Measurements from ENCODE around the gene DUSP7.

DUSP7 gene

DNA sequence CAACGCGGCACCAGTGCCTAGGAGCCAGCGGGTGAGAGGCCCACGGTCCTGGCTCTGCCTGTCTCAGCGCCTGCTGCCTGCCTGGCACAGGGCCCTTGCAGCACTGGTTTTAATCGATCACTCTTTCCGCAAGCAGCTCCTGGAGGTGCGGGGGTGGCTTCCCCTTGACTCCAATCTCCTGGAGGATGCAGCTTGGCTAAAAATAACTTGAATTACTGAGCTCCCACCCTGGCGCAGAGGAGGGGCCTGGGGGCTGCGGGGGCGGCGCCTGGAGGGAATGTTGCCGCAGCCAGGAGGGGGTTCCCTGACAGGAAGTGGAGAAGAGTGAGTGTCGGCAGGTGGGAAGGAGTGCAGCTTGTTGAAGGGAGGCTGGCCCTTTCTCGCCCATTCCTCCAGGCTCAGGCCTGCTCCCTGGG is 50.8 kb downstream of the DUSP7 start:
- FAIRE-seq (no peak), DNase-seq (ENCODE audit: insufficient read length, low spot score) (no peak)
- no peak for TF ChIP-seq CTCF (IDR thresholded peaks at IDR 0.05; ENCODE audit: insufficient read depth, missing control alignments)

- DNase-seq (ENCODE audit: insufficient read length, low spot score) (no peak), FAIRE-seq (no peak)
- no peak for TF ChIP-seq CTCF (IDR thresholded peaks at IDR 0.05; ENCODE audit: insufficient read depth, missing control alignments)
Observed at GRCh38 chr3:52004906-52005395, 51.4 kb downstream of the DUSP7 start.

DNA sequence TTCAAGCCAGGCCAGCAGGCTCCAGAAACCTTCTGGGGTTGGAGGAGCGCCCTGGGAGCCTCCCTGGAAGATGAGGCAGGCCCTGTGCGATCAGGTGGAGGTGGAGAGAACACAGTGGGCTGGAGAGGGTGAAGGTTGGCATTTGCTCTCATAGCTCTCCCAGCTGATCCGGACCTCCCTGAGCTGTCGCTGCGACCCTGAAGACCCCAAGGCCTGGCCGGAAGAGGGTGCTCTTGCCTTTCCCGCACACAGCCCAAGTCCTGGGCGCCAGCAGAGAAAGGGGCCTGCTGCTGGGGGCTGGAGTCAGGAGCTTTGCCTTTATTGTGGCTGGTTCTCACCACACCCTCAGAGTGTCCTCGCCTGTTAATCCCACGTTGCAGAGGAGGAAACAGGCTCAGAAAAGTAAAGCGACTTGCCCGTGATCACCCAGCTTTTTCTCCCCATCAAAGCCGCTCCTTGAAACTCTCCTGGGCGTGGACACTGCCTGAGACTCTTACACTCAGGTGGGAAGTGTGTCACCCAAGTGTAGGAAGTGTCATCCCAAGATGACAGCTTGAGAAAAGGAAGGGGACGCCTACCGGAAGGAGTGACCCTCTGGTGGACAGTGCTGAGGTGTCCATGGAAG is 52.1 kb downstream of the DUSP7 start:
- FAIRE-seq (no peak), DNase-seq (ENCODE audit: insufficient read length, low spot score) (peak; percentile 92)
- TF ChIP-seq CTCF (IDR thresholded peaks at IDR 0.05; ENCODE audit: insufficient read depth, missing control alignments): peak; percentile 82

GRCh38 chr3:52002748-52003147 is 53.6 kb downstream of the DUSP7 start:
- no peak for DNase-seq (ENCODE audit: insufficient read length, low spot score)
- FAIRE-seq: no peak
- TF ChIP-seq CTCF (IDR thresholded peaks at IDR 0.05; ENCODE audit: insufficient read depth, missing control alignments): no peak

- DNase-seq (ENCODE audit: insufficient read length, low spot score) (peak; percentile 97), FAIRE-seq (no peak)
- TF ChIP-seq CTCF (IDR thresholded peaks at IDR 0.05; ENCODE audit: insufficient read depth, missing control alignments): peak; percentile 93
Observed at GRCh38 chr3:52001443-52001974, 54.9 kb downstream of the DUSP7 start.

- no peak for TF ChIP-seq CTCF (IDR thresholded peaks at IDR 0.05; ENCODE audit: insufficient read depth, missing control alignments)
- no peak for DNase-seq (ENCODE audit: insufficient read length, low spot score)
- no peak for FAIRE-seq
Observed at GRCh38 chr3:51999846-52000245, 56.5 kb downstream of the DUSP7 start.

Measured in D721Med (cell line).